Smooth muscle cell (in vitro differentiated cells): ENCODE measurements around the gene TRMT5. TPM values are rescaled to one million over a fixed set of nuclear protein-coding genes. Genes with fewer than 3 reads are reported as not detected.

Experiments used
- DNase-seq: peaks from one replicate; lab custom pipeline; 2025; ENCODE audit not compliant: unreplicated experiment; lab: John Stamatoyannopoulos, UW
- H2AFZ ChIP-seq: fragments of 200-600 bp; sonication (generic); 2 replicates; pipeline ENCODE4 v1.6.0; 2016; ENCODE audit warnings: antibody characterized with exemption, low read depth, mild to moderate bottlenecking
- H3F3A ChIP-seq: fragments of 200-600 bp; sonication (generic); 2 replicates; pipeline ENCODE4 v1.6.0; 2017; ENCODE audit warnings: antibody characterized with exemption, low read depth
- H3K27ac ChIP-seq: fragments of 200-600 bp; sonication (generic); 2 replicates; pipeline ENCODE4 v1.5.1; 2016; ENCODE audit warnings: low read depth, mild to moderate bottlenecking
- H3K27me3 ChIP-seq: fragments of 200-600 bp; sonication (generic); 2 replicates; pipeline ENCODE4 v1.6.1; 2016; ENCODE audit warnings: low read depth, mild to moderate bottlenecking
- H3K36me3 ChIP-seq: fragments of 200-600 bp; sonication (generic); 2 replicates; pipeline ENCODE4 v1.5.1; 2016; ENCODE audit warnings: low read depth
- H3K4me1 ChIP-seq: fragments of 200-600 bp; sonication (generic); 2 replicates; pipeline ENCODE4 v1.5.1; 2016; ENCODE audit warnings: low read depth
- H3K4me2 ChIP-seq: fragments of 200-600 bp; sonication (generic); 2 replicates; pipeline ENCODE4 v1.6.0; 2016; ENCODE audit warnings: mild to moderate bottlenecking
- H3K4me3 ChIP-seq: fragments of 200-600 bp; sonication (generic); 2 replicates; pipeline ENCODE4 v1.5.1; 2016; ENCODE audit warnings: mild to moderate bottlenecking
- H3K79me2 ChIP-seq: fragments of 200-600 bp; sonication (generic); 2 replicates; pipeline ENCODE4 v1.6.0; 2016; ENCODE audit warnings: low read depth, mild to moderate bottlenecking
- H3K9ac ChIP-seq: fragments of 200-600 bp; sonication (generic); 2 replicates; pipeline ENCODE4 v1.6.0; 2016; ENCODE audit warnings: low read depth
- H3K9me3 ChIP-seq: fragments of 200-600 bp; sonication (generic); replicated peaks from 2 replicates; pipeline ENCODE4 v1.5.1; 2016; ENCODE audit warnings: low read depth
- H4K20me1 ChIP-seq: fragments of 200-600 bp; sonication (generic); 2 replicates; pipeline ENCODE4 v1.6.0; 2016; ENCODE audit warnings: low read depth
- WGBS: methylation state at CpG from one replicate; pipeline ENCODE4 v1.1.7; 2016; ENCODE audit warnings: low lambda C conversion rate; 5-methylcytosine and 5-hydroxymethylcytosine counted together
- polyA plus RNA-seq: library from polyadenylated mRNA; unstranded; fragments of >200 nt; fragmentation: Nextera tagmentation; extraction: Ambion mirVana; gene quantifications from 2 replicates; pipeline ENCODE4 v1.2.1, GENCODE V29; 2016
- total RNA-seq: library from RNA; depleted of rRNA; stranded (reverse); fragments of >200 nt; gene quantifications from 2 replicates; pipeline ENCODE4 v1.2.3, GENCODE V29; 2014
- TF ChIP-seq, protein P1 (sequence below): fragments of 200-600 bp; sonication (generic); IDR thresholded peaks from 2 replicates; pipeline ENCODE4 v1.5.1; 2017; ENCODE audit warnings: borderline replicate concordance, mild to moderate bottlenecking, antibody characterized with exemption; ENCODE audit not compliant: insufficient read depth, poor library complexity, severe bottlenecking

TRMT5 gene
- total and polyA plus RNA-seq, 2 experiments from 2014 or later = 4.1 to 9.1 TPM

DNA sequence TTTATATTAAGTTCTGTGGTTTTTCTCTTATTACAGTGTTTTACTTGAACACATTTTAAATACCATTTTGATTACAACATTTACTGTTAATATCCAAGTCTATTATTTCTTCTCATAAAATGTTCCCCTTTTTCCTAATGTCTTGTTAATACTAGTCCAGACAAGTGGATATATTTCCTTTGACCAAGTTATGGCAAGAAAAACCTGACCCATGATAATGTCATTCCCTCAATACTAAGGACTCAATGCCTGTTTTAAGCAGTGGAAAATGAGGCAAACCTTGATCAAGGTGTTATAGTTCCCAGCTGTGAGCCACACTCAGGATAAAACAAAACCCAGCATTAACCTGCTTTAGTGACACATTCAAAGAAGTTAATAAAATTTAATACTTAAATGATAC, 12.2 kb downstream of the TRMT5 start:
- Histone ChIP-seq H3K9ac (no peak overlapping the region), H3K4me3 (no peak overlapping the region), H3F3A (peaks cover 7% of the 10 kb centered on the region), H3K4me1 (no peaks in the 10 kb centered on the region), H3K79me2 (no peaks in the 10 kb centered on the region), H3K9me3 (no peaks in the 10 kb centered on the region), H3K4me2 (no peak overlapping the region), H2AFZ (no peak overlapping the region), H4K20me1 (peaks cover 5% of the 10 kb centered on the region), H3K36me3 (no peaks in the 10 kb centered on the region), H3K27ac (no peak overlapping the region), H3K27me3 (no peaks in the 10 kb centered on the region)
- no peak for DNase-seq
- TF ChIP-seq, protein P1, sequence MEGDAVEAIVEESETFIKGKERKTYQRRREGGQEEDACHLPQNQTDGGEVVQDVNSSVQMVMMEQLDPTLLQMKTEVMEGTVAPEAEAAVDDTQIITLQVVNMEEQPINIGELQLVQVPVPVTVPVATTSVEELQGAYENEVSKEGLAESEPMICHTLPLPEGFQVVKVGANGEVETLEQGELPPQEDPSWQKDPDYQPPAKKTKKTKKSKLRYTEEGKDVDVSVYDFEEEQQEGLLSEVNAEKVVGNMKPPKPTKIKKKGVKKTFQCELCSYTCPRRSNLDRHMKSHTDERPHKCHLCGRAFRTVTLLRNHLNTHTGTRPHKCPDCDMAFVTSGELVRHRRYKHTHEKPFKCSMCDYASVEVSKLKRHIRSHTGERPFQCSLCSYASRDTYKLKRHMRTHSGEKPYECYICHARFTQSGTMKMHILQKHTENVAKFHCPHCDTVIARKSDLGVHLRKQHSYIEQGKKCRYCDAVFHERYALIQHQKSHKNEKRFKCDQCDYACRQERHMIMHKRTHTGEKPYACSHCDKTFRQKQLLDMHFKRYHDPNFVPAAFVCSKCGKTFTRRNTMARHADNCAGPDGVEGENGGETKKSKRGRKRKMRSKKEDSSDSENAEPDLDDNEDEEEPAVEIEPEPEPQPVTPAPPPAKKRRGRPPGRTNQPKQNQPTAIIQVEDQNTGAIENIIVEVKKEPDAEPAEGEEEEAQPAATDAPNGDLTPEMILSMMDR = no peak

DNA sequence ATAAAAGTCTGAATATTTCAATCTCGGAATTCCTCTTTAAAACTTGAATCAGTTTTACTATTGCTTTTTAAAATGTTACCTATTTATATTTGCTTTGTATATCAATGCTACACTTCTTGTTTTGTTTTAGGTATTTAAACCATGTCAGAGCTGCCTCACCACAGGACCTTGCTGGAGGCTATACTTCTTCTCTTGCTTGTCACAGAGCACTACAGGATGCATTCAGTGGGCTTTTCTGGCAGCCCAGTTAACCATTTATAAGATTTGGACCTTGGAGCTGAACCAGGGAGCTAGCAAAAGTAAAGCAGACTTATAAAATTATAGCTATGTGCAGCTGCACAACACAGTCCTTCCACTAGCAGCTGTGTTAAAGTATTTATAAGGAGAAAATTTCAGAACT, 12.8 kb downstream of the TRMT5 start:
- Histone ChIP-seq H3K4me3 (no peak overlapping the region), H3K36me3 (no peaks in the 10 kb centered on the region), H3K4me2 (no peak overlapping the region), H3K9ac (no peak overlapping the region), H3K9me3 (no peaks in the 10 kb centered on the region), H4K20me1 (peaks cover 5% of the 10 kb centered on the region), H3K27ac (no peak overlapping the region), H3F3A (peaks cover 7% of the 10 kb centered on the region), H3K27me3 (no peaks in the 10 kb centered on the region), H3K4me1 (no peaks in the 10 kb centered on the region), H3K79me2 (no peaks in the 10 kb centered on the region), H2AFZ (no peak overlapping the region)
- TF ChIP-seq, protein P1 = no peak
- 88% methylated on average over 1 of the region's 1 CpG for WGBS
- no peak for DNase-seq

DNA sequence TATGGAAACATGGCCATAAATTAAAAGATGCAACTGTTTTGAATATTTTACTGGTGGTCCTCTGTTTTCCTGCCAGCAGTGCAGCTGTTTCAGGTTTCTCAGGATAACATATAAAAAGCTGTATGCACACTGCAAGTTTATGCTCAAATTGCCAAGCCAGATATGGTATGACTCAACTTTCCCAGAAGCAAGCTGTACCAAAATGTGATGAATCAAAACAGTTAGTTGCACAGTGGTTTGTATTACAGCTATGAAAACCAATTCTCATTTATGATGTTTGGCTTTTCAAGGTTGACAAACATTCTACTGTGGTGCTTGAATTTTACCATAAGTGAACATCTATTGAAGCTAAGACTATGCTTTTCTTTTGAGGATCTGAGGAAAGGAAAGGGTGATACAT, 15.5 kb downstream of the TRMT5 start:
- Histone ChIP-seq H3K4me2 (peak overlapping the region; percentile 30), H3K4me1 (no peaks in the 10 kb centered on the region), H3K4me3 (no peak overlapping the region), H4K20me1 (peaks cover 9% of the 10 kb centered on the region), H3K36me3 (no peaks in the 10 kb centered on the region), H3K27me3 (no peaks in the 10 kb centered on the region), H2AFZ (no peak overlapping the region), H3K27ac (peak overlapping the region; percentile 45), H3K9me3 (no peaks in the 10 kb centered on the region), H3K79me2 (peaks cover 4% of the 10 kb centered on the region), H3F3A (peaks cover 7% of the 10 kb centered on the region), H3K9ac (no peak overlapping the region)
- DNase-seq = no peak
- TF ChIP-seq, protein P1 = no peak

DNA sequence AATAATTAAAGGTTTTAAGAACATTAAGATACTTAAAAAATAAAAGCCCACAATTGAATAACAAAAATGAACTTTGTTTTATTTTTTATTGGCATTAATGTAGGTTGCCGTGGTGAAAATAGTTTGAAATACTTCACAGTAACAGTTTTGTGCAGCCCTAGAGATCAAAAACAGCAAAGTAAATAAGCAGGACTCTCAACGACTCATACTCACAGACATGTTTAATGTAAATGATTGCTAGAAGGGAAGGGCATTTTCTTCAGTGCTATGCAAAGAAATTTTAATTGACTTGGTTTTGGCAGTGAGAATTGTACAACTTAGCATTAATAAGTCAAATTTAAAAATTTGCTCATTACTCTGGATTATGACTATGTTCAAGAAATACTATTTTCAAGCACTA, 16.0 kb downstream of the TRMT5 start:
- Histone ChIP-seq H3K79me2 (peaks cover 4% of the 10 kb centered on the region), H3K9ac (no peak overlapping the region), H4K20me1 (peaks cover 9% of the 10 kb centered on the region), H3K36me3 (no peaks in the 10 kb centered on the region), H3K4me1 (no peaks in the 10 kb centered on the region), H3K4me2 (peak overlapping the region; percentile 30), H3F3A (peaks cover 7% of the 10 kb centered on the region), H2AFZ (no peak overlapping the region), H3K27ac (peak overlapping the region; percentile 45), H3K27me3 (no peaks in the 10 kb centered on the region), H3K4me3 (no peak overlapping the region), H3K9me3 (no peaks in the 10 kb centered on the region)
- 39% methylated on average over 2 of the region's 2 CpGs for WGBS
- no peak for DNase-seq
- TF ChIP-seq, protein P1 = no peak
